GM10847 (cell line): ENCODE results near the gene TNC.

Experiments
- POLR2A ChIP-seq: IDR thresholded peaks from 2 replicates; pipeline ENCODE4 v1.6.1; 2011; ENCODE audit not compliant: insufficient read length; ENCODE audit errors: extremely low read depth

TNC gene

GRCh38 chr9:115090486-115090885, 27.5 kb downstream of the TNC start:
- no peak for TF ChIP-seq POLR2A

- no peak for TF ChIP-seq POLR2A
Measured at GRCh38 chr9:115088860-115089259, 29.1 kb downstream of the TNC start.

GRCh38 chr9:115086886-115087285, 31.1 kb downstream of the TNC start:
- TF ChIP-seq POLR2A: no peak

GRCh38 chr9:115086461-115086860, 31.5 kb downstream of the TNC start:
- TF ChIP-seq POLR2A: no peak

GRCh38 chr9:115085773-115086377, 32.1 kb downstream of the TNC start:
- no peak for TF ChIP-seq POLR2A

- no peak for TF ChIP-seq POLR2A
Measured at GRCh38 chr9:115084709-115085108, 33.2 kb downstream of the TNC start.

- TF ChIP-seq POLR2A: no peak
Measured at GRCh38 chr9:115084157-115084556, 33.8 kb downstream of the TNC start.

- TF ChIP-seq POLR2A: no peak
Measured at GRCh38 chr9:115080242-115080641, 37.7 kb downstream of the TNC start.

GRCh38 chr9:115079156-115079555, 38.8 kb downstream of the TNC start:
- no peak for TF ChIP-seq POLR2A

GRCh38 chr9:115073456-115073855, 44.5 kb downstream of the TNC start:
- no peak for TF ChIP-seq POLR2A

- TF ChIP-seq POLR2A: no peak
Measured at GRCh38 chr9:115071176-115071575, 46.8 kb downstream of the TNC start.

- TF ChIP-seq POLR2A: no peak
Measured at GRCh38 chr9:115069771-115070170, 48.2 kb downstream of the TNC start.

GRCh38 chr9:115069302-115069701, 48.7 kb downstream of the TNC start:
- TF ChIP-seq POLR2A: no peak

GRCh38 chr9:115068031-115068430, 49.9 kb downstream of the TNC start:
- no peak for TF ChIP-seq POLR2A

- TF ChIP-seq POLR2A: no peak
Measured at GRCh38 chr9:115063058-115063845, 54.7 kb downstream of the TNC start.

GRCh38 chr9:115058684-115059315, 59.2 kb downstream of the TNC start:
- TF ChIP-seq POLR2A: no peak
